GM18499 (cell line): ENCODE measurements around the gene ZSCAN18.

Experiments used
- ATAC-seq: cut with Tn5 transposase; IDR thresholded peaks from one replicate; pipeline ENCODE4 v1.9.1; 2021; ENCODE audit warnings: moderate number of reproducible peaks; ENCODE audit not compliant: insufficient read depth, unreplicated experiment

ZSCAN18 gene

DNA sequence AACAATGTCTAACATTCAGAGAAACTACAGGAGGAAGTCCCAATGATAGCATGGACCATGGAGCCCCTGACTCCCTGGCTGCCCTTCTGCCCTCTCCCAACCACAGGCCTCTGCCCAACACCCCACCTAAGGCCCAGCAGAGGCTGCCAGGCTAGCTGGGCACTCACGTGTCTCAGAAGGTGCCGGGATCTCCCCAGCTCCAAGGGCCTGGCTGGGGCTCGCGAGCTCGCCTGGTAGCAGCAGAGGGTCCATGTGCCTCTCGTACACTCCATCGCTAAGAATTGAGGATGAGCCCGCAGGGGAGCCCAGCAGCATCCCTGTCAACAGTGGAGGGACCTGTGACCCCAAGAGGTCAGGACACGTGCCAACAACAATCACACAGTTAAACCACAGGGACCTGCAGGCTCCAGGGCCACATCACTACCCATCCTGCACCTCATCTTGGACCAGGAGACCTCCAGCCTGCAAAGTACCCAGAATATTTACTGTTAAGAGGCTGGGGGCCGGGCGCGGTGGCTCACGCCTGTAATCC is 9.4 kb downstream of the ZSCAN18 start:
- ATAC-seq, result no peak

DNA sequence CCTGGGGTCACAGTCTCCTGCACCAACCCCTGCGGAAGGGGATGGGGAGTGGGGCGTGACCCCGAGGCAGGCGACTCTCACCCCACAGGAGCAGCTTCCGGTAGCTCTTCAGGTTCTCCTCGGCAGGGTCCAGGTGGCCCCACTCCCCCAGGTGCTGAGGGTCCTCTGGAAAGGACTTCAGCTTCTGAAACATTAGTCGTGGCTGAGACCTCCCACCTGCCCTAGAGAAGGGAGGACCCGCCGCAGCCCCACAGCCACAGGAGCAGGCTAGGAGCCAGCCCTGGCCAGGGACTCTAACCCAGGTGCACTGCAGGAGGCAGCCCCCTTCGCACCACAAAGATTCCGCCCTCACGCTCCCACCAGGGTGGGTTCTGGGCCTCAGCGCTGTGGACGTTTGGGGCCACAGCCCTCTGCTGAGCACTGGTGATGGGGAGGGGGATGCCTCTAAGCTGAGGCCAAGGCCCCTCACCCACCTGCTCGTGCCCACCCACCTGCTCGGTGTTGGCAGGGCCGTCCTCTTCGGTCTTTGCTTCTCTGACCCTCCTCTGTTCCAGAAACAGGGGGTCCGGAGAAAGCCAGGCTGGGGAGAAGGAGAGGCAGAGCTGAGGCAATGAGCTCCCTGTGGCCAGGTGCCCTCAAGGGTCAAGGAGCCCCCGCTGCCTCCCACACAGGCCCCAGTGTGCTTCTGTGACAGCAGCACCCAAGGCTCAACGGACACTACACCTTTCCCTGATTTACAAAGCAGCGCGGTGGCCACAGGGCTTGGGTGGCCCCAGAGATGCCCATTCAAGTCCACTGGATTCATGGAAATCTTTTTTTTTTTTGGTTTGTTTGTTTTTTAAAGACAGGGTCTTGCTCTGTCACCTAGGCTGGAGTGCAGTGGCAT is 11.0 kb downstream of the ZSCAN18 start:
- no peak for ATAC-seq

DNA sequence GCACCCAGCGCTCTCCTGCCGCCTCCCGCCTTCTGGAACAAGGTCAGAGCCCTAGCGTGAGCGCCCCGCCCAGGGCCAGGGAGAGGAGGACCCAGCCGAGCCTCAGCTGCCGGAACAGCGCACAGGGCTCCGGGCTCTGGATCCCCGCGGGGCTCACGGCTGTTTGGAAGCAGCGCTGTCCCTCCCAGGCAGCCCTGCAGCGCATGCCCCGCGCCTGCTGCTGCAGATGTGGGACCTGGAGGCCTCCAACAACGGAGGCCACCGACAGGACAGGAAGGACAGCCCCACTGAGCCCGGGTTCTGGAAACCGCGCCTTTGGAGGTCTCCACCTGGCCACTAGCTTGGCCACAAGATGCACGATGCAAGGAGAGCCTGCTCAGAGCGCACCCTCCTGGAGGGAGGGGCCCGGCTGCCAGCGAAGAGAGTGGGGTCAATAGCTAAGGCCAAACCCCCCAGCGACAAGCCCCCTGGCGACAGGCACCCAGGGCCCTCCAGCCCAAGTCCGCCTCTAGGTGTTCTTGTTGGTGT is 12.6 kb downstream of the ZSCAN18 start:
- ATAC-seq, result no peak

DNA sequence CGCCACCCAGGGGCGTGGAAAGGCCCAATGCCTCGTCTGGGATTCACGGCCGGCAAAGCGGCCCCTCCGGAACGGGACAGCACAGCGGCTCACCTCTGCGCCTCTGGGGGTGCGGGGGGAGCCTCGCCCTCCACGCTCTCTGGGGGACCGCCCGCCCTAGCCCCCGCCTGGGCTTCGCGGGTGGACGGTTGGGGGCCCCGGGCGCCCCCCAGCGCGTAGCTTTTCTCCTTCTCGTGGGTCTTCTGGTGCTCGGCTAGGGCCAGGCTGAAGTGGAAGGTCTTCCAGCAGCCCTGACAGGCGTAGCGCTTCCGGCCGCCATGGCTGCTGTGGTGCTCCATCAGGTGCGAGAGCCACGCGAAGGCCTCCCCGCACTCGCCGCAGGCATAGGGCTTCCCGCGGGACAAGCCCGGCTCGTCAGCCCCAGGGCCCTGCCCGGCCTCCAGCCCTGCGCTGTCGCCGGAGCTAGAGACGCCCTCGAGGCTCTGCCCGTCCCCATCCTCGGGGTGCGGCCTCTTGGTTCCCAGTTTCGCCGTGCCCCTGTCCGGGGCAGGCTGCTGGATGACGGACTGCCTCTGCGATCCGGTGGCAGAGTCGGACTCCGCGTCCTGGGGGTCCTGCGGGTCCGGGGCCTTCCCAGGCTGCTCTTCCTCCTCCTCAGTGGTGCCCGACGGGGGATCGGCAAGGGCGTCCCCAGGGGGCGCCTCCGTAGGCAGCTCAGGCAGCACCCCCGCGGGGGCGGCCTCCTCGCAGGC is 13.3 kb downstream of the ZSCAN18 start:
- ATAC-seq, result no peak

DNA sequence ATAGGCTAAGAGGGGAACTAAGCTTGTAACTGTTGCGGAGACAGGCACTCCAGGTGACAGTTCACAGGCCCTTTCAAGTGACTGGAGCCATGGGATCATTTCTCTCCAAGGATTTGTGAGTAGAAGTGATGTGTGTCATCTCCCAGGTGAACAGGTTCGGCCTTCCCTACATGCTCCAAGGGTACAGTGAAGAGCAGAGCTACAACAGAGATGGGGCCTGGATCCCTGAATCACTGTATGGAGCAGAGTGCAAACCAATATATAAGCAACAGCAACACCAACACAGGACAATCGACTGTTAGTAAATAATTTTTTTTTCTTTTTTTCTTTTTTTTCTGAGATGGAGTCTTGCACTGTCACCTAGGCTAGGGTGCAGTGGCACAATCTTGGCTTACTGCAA is 15.0 kb downstream of the ZSCAN18 start:
- no peak for ATAC-seq

DNA sequence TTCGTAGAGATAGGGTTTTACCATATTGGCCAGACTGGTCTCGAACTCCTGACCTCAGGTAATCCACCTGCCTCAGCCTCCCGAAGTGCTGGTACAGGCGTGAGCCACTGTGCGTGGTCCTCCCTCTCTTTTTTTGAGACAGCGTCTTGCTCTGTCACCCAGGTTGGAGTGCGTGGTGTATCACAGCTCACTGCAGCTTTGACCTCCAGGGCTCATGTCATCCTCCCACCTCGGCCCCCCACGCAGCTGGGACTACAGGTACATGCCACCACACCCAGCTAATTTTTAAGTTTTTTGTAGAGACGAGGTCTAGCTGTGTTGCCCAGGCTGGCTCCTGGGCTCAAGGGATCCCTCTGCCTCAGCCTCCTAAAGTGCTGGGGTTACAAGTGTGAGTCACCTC is 18.2 kb downstream of the ZSCAN18 start:
- no peak for ATAC-seq

DNA sequence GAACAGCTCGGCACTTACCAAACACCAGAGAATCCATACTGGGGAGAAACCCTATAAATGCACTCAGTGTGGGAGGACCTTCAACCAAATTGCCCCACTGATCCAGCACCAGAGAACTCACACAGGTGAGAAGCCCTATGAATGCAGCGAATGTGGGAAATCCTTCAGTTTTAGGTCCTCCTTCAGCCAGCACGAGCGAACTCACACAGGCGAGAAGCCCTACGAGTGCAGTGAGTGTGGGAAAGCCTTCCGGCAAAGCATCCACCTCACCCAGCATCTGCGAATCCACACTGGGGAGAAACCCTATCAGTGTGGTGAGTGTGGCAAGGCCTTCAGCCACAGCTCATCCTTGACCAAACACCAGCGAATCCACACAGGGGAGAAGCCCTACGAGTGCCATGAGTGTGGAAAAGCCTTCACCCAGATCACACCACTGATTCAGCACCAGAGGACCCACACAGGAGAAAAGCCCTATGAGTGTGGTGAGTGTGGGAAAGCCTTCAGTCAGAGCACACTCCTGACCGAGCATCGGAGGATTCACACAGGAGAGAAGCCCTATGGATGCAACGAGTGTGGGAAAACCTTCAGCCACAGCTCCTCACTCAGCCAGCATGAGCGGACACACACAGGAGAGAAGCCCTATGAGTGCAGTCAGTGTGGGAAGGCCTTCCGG is 30.7 kb downstream of the ZSCAN18 start:
- no peak for ATAC-seq

DNA sequence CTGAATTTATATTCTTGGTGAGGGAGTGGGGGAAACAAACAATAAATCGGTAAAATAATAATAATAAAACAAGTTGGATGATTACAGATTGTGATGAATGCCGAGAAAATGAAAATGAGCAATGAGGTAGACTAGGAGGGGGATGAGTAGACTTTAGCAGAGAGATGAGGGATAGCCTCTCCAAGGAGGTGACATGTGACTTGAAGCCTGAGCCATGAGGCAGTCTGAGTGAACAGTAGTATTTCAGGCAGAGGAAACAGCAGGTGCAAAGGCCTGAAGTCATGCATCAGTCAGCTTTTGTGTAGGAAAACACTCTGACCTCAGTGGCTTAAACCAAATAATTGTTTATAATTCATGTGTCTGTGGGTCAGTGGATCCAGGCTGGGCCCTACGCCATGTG is 34.3 kb downstream of the ZSCAN18 start:
- ATAC-seq, result no peak

DNA sequence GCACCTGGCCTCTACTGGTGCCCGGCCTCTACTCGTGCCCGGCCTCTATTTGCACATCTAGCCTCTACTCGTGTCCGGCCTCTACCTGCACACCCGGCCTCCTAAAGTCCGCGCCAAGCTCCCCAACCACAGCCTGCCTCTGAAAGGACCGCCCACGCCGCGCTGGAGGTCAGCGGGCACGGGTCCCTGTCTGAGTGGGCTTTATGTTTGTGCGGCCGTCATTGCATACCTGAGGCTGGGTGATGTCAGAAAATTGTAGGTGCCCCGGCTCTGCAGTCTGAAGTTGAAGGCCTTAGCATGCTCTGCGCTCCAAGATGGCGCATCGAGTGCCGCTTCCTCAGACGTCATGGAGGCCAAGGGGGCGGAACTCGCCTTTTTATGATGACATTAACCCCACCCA is 37.8 kb downstream of the ZSCAN18 start:
- no peak for ATAC-seq

DNA sequence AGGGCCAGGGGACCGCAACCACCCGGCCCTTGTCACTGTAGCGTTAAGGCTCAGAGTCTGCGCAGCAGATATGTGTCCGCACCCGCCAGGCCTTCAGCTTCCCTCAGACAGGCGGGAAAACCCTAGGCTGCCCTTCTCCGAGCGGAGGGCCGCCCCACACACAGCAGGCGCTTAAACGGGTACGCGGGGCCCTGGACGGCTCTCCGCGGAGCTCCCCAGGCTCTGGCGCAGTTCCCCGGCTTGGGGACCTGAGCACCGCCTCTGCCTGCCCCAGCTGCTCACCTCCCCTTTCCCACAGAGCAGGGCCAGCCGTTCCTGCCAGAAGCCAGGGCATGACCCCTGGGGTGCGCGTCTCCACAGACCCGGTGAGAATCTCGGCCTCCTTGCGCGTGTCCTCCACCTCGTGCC is 38.4 kb downstream of the ZSCAN18 start:
- no peak for ATAC-seq

DNA sequence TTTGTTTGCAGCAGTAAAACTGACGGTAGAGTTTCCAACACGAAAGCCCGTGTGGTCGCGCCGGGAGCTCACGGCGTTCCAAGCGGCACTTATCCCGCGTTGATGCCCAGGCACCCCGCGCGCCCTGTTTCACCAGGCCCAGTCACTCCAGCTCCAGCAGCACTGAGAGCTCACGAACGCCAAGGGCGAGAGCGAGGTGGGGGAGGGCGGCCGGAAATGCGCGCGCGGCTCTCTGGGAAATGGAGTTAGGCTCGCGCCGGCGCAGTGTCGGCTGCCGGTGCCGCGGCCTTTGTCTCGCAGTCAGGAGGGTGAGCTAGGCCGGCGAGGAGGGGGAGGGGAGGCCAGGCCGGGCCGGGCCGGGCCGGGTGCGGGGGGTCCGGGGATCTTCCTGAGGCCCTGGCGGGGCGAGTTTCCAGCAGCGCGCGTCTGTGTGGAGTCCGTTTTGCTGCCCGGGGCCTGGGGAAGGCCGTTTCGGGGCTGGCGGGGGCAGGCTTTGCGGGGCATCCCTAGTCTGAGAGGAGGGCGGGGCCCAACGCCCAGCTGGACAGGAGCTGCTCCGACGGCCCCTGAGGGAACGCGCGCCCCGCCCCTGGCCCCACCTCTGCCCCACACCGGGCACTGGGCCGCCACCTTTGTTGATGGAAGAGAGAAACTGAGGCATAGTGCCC is 38.9 kb downstream of the ZSCAN18 start, which contains the start of gene ZNF135:
TSS of gene ZNF135 (plus strand) at position 280 of the 668 bp plus-strand sequence. CDS start 721 bp downstream, outside the sequence.
- no peak for ATAC-seq

DNA sequence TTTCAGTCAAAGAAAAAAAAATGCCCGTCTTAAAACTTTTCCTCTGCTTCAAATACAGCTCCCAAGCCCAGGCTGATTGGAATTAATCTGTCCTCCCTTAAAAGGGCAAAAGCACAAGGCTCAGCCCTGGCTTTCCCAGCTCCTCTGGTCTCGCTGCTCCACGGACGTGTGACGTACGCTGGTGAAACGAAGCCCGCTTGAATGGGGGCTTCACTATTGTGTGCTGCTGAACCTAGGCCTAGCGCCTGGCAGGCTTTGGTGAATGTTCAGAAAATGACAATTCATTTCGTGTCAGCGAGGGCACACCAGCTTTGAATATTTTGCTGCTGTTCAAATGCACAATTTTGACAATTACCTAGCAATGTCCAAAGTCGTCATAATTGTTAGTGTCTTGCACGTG is 39.6 kb downstream of the ZSCAN18 start:
- ATAC-seq, result no peak

DNA sequence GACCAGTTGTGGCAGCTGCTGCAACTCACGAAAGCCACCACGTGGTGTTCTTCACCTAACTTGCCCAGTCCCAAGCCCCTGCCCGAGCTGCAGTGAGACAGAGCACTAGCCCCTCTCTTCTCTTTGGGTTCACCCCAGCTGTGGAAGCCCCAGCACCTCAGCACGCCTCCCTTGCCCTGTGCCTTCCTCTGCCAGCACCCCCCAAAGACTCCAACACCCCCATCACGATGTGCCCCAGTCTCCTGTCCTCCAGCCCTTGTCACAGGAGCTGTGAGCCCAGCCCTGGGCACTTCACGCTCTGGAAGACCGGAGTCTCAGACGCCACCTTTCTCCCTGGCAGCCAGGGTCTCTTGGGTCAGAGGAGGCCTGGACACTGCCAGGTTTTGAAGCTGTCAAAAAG is 41.2 kb downstream of the ZSCAN18 start:
- ATAC-seq, result no peak

DNA sequence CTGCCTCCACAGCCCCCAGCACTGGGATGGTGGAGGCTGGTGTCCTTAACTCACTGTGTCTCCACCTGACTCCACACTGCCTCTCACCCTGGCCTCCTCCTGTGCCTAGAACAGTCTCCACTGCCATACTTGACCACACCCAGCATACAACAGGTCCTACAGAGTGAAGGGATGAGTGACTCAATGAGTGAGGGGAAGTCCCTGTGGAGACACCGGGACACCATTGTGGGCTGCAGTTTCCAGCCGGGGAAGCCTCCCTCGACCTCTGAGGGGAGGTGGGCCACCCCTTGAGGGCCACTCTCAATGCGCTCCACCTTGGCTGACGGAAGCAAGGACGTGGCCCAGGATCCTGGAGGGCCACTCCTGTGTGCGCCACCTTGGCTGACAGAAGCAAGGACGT is 41.8 kb downstream of the ZSCAN18 start:
- no peak for ATAC-seq

DNA sequence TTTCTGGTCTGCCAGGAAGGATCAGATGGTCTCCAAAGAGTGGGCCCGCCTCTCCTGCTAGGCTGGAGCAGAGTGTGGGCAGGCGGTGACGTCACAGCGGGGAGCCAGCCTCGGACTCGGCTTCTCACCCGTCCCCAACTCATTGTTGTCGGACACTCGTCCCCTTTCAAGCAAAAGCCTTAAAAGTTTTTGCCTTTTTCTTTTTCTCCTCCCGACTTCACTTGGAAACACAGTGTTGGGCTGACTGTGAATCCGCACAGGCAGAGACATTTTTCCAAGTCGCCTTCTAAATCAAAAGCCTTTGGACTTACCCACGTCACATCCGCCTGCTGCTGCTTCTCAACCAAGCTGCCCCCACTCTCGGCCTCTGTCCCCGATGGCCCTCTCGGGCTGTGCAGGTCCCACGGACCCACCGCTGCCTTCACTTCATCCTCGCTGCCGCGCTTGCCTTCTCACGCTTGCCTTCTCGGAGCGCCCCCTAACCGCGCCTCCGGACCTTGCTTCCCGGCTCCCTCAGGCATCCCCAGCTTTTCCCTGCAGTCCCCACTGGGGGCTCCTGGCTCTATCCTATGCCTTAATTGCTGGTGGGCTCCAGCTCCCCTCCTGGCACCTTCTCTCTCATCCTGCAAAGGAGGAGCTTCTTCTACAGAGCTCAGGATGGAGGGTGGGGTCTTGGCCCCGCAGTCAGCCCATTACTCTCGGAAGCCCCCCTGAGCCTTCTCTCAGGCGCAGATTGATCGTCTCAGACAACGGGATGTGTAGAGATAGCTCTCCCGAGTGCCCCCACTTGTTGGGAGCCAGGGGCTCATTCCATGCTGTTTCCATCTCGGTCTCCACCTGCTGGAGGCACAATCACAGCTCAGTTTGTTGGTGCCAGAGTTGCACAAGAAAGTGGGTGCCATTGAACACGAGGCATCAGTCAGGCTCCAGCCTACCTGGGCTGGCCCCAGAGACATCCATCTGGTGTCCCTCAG is 42.8 kb downstream of the ZSCAN18 start:
- ATAC-seq, result no peak

DNA sequence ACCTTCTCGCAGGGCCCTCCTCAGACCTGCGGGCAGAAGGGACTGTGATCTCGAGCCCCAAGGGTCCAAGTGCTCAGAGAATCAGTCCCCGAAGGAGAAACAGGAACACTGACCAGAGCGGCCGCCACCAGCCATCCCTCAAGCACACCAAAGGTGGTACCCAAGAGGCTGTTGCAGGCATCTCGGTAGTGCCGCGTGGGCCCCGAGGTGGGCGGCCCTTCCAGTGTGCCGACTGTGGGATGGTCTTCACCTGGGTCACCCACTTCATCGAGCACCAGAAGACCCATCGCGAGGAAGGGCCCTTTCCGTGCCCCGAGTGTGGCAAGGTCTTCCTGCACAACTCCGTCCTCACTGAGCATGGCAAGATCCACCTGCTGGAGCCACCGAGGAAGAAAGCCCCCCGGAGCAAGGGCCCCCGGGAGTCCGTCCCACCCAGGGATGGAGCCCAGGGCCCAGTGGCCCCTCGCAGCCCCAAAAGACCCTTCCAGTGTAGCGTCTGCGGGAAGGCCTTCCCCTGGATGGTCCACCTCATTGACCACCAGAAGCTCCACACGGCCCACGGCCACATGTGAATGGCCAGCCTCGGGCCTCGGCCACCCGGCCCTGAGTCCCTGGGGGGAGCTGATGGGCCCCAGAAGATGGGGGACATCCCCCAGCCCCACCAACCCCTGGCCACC is 44.4 kb downstream of the ZSCAN18 start:
- no peak for ATAC-seq

DNA sequence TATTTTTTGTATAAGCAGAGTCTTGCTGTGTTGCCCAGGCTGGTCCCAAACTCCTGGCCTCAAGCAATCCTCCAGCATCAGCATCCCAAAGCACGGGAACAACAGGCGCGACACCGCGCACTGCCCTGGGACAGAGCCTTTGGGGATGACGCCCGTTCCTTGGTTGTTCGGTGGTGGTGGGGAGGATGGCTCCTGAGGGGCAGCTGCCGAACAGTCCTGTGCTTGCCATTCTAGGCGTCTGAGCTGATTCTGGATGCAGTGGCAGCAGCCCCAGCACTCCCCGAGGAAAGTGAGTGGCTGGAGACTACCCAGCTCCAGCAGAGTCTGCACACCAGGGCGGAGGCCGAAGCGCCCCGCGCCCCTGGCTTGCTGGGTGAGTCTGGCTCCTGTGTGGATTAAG is 45.8 kb downstream of the ZSCAN18 start:
- ATAC-seq, result no peak

DNA sequence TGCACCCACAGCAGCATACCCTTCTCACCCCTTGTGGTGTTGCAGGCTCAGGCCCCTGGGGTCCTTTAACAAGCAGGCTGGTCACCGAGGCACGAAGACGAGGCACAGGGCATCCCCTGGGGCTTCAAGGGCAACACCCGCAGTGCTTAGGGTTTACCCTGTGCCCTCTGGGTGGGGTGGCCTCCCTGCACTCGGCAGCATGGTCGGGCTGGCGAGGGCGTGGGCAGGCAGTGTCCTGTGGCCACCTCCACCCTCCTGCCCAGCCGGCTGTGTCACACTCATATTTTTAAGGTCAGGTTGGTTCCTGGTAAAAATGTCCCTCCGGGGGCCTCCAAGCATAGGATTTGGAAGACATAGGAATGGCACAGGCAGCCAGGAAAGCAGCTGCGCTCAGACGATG is 50.4 kb downstream of the ZSCAN18 start:
- ATAC-seq, result no peak
